OCI-LY1 (cell line): ENCODE data around the gene ARHGDIG.

Source experiments
- CTCF ChIP-seq: fragments of 200-600 bp; sonication (generic), shearing (Covaris generic); IDR thresholded peaks from 2 replicates; pipeline ENCODE4 v1.5.1; 2017; ENCODE audit warnings: mild to moderate bottlenecking, antibody characterized with exemption, low read length, moderate library complexity, mixed read lengths
- EZH2 ChIP-seq: fragments of 200-600 bp; sonication (generic), shearing (Covaris generic); IDR thresholded peaks from 2 replicates; pipeline ENCODE4 v1.8.0; 2017; ENCODE audit warnings: borderline replicate concordance, mixed run types, mild to moderate bottlenecking, antibody characterized with exemption, low read length, moderate library complexity, mixed read lengths

GRCh38 chr16:311725-312124, 31.3 kb downstream of the ARHGDIG start:
- TF ChIP-seq CTCF = no peak
- no peak for TF ChIP-seq EZH2
